Activated CD8-positive, alpha-beta T cell treated with anti-CD3 and anti-CD28 coated beads for 36 hours (primary cell): ENCODE results near the gene NBEA. TPM values are rescaled to one million over a fixed set of nuclear protein-coding genes. Genes with fewer than 3 reads are reported as not detected.

Experiments used
- ATAC-seq: fragments of 200-7000 bp; cut with Tn5 transposase; one replicate; pipeline ENCODE4 v1.10.0; 2021; ENCODE audit warnings: mild to moderate bottlenecking, moderate library complexity
- CTCF ChIA-PET: fragments of 350-600 bp; sonication (Branson Sonifier 250); formaldehyde crosslinking; loops from one replicate; lab custom pipeline; 2021; ENCODE audit warnings: antibody characterized with exemption; lab: Charles Lee
- POLR2A ChIA-PET: fragments of 350-600 bp; sonication (Branson Sonifier 250); formaldehyde crosslinking; loops from one replicate; lab custom pipeline; 2021; ENCODE audit warnings: antibody characterized with exemption; lab: Charles Lee
- DNase-seq: peaks from one replicate; pipeline ENCODE4 v3.0.0-alpha.2; 2020
- H3K27ac Mint-ChIP-seq: one replicate; pipeline ENCODE4 v1.8.0; 2021; ENCODE audit warnings: mild to moderate bottlenecking, mixed read lengths
- H3K27me3 Mint-ChIP-seq: one replicate; pipeline ENCODE4 v1.8.0; 2021; ENCODE audit warnings: mixed read lengths
- H3K36me3 Mint-ChIP-seq: one replicate; pipeline ENCODE4 v1.8.0; 2021; ENCODE audit warnings: low read depth, mixed read lengths
- H3K4me1 Mint-ChIP-seq: one replicate; pipeline ENCODE4 v1.8.0; 2021; ENCODE audit warnings: low read depth, mixed read lengths
- H3K4me3 Mint-ChIP-seq: one replicate; pipeline ENCODE4 v1.8.0; 2021; ENCODE audit warnings: mild to moderate bottlenecking, moderate library complexity, mixed read lengths
- H3K9me3 Mint-ChIP-seq: one replicate; pipeline ENCODE4 v1.8.0; 2021; ENCODE audit warnings: mixed read lengths
- intact Hi-C: fragments of 100-400 bp; cut with micrococcal nuclease; formaldehyde crosslinking; loops from one replicate; pipeline ENCODE4 v1.10.0; 2022
- total RNA-seq, 2 experiments: library from RNA; stranded (reverse); gene quantifications; one replicate each; pipeline ENCODE4 v1.2.3, GENCODE V29; 2021
- TF ChIP-seq, protein P1 (sequence below): fragments of 200-600 bp; IDR thresholded peaks from one replicate; pipeline ENCODE4 v1.8.0; 2022; ENCODE audit warnings: antibody characterized with exemption, mild to moderate bottlenecking

The NBEA gene
- total RNA-seq, 2 experiments from 2014 or later = 0.38 to 0.60 TPM

DNA sequence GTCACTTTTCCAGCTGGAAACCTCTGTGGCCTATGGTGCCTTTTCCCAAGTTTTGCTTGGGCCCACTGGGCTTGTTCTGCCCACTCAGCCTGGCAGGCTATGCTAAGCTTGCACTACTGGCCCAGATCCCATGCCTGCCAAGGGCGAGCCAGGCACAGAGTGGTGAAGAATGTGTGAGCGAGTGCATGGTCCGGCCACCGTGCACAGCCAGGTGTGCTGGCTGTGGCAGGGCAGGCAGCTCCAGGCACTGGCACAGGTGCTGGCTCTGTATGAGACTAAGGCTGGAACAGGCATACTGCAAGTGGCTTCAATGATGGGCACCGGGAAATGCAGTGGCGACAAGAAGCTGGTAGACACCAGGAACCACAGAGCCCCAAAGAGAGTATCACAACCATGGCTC is 584.5 kb downstream of the NBEA start:
- ATAC-seq (no peak), DNase-seq (no peak)
- Mint-ChIP-seq H3K27ac (no peak overlapping the region), H3K27me3 (no peaks in the 10 kb centered on the region), H3K36me3 (no peaks in the 10 kb centered on the region), H3K9me3 (peaks cover 1% of the 10 kb centered on the region), H3K4me1 (no peaks in the 10 kb centered on the region), H3K4me3 (no peak overlapping the region)
- POLR2A ChIA-PET = no interaction called here
- TF ChIP-seq, protein P1, sequence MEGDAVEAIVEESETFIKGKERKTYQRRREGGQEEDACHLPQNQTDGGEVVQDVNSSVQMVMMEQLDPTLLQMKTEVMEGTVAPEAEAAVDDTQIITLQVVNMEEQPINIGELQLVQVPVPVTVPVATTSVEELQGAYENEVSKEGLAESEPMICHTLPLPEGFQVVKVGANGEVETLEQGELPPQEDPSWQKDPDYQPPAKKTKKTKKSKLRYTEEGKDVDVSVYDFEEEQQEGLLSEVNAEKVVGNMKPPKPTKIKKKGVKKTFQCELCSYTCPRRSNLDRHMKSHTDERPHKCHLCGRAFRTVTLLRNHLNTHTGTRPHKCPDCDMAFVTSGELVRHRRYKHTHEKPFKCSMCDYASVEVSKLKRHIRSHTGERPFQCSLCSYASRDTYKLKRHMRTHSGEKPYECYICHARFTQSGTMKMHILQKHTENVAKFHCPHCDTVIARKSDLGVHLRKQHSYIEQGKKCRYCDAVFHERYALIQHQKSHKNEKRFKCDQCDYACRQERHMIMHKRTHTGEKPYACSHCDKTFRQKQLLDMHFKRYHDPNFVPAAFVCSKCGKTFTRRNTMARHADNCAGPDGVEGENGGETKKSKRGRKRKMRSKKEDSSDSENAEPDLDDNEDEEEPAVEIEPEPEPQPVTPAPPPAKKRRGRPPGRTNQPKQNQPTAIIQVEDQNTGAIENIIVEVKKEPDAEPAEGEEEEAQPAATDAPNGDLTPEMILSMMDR = no peak
- intact Hi-C loops = no loop called here
- CTCF ChIA-PET = no interaction called here

GRCh38 chr13:35527451-35527850 is 585.4 kb downstream of the NBEA start:
- ATAC-seq (no peak), DNase-seq (no peak)
- Mint-ChIP-seq H3K9me3 (no peaks in the 10 kb centered on the region), H3K4me1 (no peaks in the 10 kb centered on the region), H3K27ac (no peak overlapping the region), H3K27me3 (no peaks in the 10 kb centered on the region), H3K4me3 (no peak overlapping the region), H3K36me3 (no peaks in the 10 kb centered on the region)
- TF ChIP-seq, protein P1 = no peak
- ChIA-PET POLR2A (no interaction called here), CTCF (no interaction called here)
- intact Hi-C loops = no loop called here

DNA sequence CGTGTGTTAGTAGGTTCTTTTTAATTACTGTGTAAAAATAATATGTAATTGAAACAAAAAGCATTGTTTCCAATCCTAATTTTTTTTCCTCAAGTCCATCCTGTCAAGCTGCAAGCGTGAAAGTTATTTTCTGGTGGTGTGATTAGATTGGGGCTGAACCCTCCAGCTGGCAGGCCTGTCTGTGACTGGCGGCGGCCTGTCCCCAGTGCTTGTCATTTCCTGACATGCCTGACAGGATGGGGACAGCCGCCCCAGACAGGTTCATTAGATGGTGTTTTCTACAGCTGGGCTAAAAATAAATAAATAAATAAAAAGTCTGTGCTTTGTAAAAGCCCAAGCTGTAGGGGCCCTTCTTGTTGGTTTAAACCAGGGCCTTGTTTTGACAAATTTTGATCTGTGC is 588.1 kb downstream of the NBEA start:
- Mint-ChIP-seq H3K27ac (no peak overlapping the region), H3K36me3 (no peaks in the 10 kb centered on the region), H3K9me3 (no peaks in the 10 kb centered on the region), H3K27me3 (no peaks in the 10 kb centered on the region), H3K4me3 (no peak overlapping the region), H3K4me1 (no peaks in the 10 kb centered on the region)
- ChIA-PET POLR2A (no interaction called here), CTCF (no interaction called here)
- ATAC-seq = no peak
- TF ChIP-seq, protein P1 = no peak
- DNase-seq = no peak
- intact Hi-C loops = no loop called here

DNA sequence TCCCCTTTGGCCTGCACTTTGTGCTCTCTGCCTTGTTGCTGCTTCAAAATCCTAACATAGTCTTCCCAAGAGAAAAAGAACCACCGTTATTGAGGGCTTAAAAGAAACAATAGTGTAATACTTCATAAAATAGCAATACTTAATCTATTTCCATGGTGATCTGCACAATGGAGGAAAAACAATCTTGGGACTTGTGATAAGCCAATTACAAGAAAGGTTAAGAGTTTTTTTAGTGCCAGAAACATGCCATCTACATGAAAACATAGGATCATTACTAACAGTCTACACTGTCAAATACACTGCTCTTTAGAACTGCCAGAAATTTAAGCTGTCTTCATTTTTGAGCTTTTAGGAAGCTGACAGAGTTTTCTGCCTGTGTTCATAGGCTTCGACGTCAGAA is 588.5 kb downstream of the NBEA start:
- H3K27me3 Mint-ChIP-seq = no peaks in the 10 kb centered on the region
- intact Hi-C loops = no loop called here
- CTCF ChIA-PET = interaction anchor here (0.8 kb wide), 1 partner anchor 18 kb away, joined by 3 read pairs; no protein-coding TSS in a partner anchor
- ATAC-seq = no peak
- no peaks in the 10 kb centered on the region for H3K4me1 Mint-ChIP-seq
- no peak overlapping the region for H3K27ac Mint-ChIP-seq
- TF ChIP-seq, protein P1 = no peak
- H3K36me3 Mint-ChIP-seq = no peaks in the 10 kb centered on the region
- H3K9me3 Mint-ChIP-seq = no peaks in the 10 kb centered on the region
- DNase-seq = no peak
- H3K4me3 Mint-ChIP-seq = no peak overlapping the region
- POLR2A ChIA-PET = no interaction called here

- ChIA-PET POLR2A (interaction anchor here (0.9 kb wide), 1 partner anchor 111 kb away, joined by 3 read pairs; no protein-coding TSS in a partner anchor), CTCF (interaction anchor here (0.8 kb wide), 1 partner anchor 19 kb away, joined by 3 read pairs; no protein-coding TSS in a partner anchor)
- Mint-ChIP-seq H3K27ac (no peak overlapping the region), H3K4me1 (no peaks in the 10 kb centered on the region), H3K27me3 (no peaks in the 10 kb centered on the region), H3K4me3 (no peak overlapping the region), H3K9me3 (no peaks in the 10 kb centered on the region), H3K36me3 (no peaks in the 10 kb centered on the region)
- ATAC-seq (no peak), DNase-seq (no peak)
- TF ChIP-seq, protein P1 = no peak
- intact Hi-C loops = no loop called here
Observed at GRCh38 chr13:35531526-35531925, 589.5 kb downstream of the NBEA start.
